Activated T-helper 1 cell treated with Interleukin-2 at 50 U/mL for 16 hours (primary cell): Measurements from ENCODE around the gene MTF2.
A peak's percentile ranks its signal among the peaks of the same experiment; 100 is the strongest.
"Not testable (repeated sequence)": the region's sequence is repeated elsewhere in the genome, so short reads cannot be mapped to it uniquely, and the experiment has no call there.

Experiments
- DNase-seq: peaks from one replicate; pipeline ENCODE4 v3.0.0-alpha.2; 2020; ENCODE audit warnings: low read depth

MTF2 gene

DNA sequence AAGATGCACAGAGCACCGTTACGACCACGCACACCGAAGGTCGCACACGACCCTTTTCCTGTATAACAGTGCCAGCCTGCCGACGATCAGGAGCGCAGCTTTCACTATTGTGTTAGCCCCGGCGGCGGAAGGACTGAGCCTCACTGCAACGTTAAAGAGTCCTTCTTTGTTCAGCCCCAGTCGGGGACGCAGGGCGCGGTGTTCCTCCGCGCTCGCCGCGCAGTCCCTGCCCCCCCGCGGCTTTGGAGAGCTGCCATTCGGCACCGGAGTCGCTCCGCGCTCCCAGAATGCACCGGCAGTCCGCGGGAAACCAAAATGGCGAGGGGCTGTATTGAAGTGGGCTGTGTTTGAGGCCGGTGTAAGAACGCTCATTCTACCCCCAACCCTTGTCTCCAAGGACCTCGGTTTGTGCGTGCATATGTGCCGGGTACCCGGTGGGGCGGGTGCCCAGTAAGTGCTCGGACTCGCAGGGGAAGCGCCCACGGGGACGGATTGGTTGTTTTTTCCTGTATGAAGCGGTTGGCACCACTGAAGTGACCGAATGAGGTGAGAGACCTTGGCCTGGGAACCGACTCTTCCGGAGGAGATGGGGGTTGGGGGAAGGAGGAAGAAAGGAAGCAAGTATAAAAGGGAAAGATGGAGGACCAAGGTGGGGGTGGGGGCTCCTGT, at the start of gene MTF2:
Gene MTF2 (plus strand): TSS at position 298 of the 669 bp plus-strand sequence. CDS start 244 bp downstream, at position 542.
- DNase-seq, result peak; percentile 89

DNA sequence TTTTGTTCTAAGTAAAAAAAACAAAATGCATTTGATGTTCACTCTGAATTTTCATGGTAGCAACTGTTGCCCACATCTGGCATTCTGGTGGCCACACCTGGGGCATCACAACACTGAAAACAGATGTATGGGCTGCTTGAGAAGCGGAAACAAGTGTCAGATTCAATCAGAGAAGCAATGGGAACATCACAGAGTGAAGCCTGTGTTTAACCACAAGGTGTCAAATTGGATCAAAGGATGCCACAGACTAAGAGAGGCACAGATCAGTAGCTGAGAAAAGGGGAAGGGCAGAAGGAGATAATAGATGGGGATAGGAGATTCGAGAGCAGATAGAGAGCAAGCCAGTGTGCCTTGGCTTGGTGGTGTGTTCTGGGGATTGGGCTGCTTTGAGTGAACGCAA, 49.8 kb upstream of the MTF2 start:
- no peak for DNase-seq

GRCh38 chr1:93030191-93030590, 48.9 kb upstream of the MTF2 start:
- DNase-seq, result not testable (repeated sequence)

GRCh38 chr1:93031711-93032110, 47.4 kb upstream of the MTF2 start:
- no peak for DNase-seq

- DNase-seq, result no peak
Measured at GRCh38 chr1:93033029-93033428, 46.1 kb upstream of the MTF2 start.

GRCh38 chr1:93033785-93034184, 45.3 kb upstream of the MTF2 start:
- no peak for DNase-seq

DNA sequence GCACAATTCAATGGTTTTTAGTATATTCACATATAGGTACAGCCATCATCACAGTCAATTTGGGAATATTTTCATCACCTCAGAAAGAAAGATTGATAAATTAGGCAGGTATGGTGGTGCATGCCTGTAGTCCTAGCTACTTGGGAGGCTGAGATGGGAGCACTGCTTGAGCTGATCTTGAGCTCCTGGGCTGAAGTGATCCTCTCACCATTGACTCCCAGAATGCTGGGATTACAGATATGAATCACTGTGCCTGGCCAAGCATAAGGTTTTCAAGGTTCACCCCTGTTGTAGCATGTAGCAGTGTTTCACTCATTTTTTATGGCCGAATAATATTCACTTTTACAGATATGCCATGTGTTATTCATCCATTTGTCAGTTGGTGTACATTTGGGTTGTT, 44.7 kb upstream of the MTF2 start:
- DNase-seq, result no peak

DNA sequence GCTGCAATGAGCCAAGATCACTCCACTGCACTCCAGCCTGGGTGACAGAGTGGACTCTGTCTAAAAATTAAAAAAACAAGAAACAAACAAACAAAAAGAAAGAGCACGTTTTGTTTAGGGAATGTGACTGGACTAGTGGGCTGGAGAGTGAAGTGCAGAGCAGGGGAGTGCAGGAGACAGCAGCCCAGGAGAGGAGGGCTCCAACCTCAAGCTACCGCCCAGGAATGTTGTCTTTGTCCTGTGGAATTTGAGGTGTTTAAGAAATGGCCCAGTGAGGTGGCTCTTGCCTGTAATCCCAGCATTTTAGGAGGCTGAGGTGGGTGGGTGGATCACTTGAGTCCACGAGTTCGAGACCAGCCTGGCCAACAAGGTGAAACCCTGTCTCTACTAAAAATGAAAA, 42.4 kb upstream of the MTF2 start:
- DNase-seq, result no peak

DNA sequence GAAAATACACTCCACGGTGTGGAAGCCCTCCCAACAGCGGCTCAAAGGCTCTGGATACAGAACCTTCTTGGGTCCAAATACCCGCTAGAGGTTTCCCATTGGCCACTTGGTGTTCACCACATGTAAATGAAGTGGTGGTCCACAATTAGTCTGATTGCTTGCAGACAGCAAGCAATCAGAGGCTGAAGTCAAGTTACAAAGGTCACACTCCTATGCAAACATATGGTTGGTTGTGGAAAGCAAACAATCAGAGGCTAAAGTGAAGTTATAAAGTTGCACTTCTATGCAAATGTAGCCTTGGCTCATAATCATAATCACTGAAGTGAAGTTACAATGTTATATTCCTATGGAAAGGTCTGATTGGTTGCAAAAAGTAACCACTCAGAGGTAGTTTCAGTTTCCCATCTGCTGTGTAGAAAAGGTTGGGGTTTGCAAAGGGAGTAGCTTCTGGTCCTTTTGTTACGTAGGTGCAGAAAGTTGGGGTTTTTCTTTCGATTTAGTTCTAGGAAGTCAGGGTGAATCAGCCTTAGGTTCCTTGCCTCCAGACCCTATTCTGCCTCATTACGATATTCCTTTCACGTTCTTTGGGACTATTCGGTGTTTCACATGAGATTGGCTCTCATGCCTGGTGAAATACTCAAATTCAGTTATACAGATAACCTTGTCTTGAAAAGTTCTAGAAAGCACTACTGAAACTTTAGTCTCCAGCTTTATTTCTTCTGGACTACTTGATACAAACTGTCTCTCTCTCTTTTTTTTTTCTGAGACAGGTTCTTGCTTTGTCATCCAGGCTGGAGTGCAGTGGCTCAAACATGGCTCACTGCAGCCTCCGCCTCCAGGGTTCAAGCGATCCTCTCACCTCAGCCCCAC, 36.7 kb upstream of the MTF2 start:
- no peak for DNase-seq

DNA sequence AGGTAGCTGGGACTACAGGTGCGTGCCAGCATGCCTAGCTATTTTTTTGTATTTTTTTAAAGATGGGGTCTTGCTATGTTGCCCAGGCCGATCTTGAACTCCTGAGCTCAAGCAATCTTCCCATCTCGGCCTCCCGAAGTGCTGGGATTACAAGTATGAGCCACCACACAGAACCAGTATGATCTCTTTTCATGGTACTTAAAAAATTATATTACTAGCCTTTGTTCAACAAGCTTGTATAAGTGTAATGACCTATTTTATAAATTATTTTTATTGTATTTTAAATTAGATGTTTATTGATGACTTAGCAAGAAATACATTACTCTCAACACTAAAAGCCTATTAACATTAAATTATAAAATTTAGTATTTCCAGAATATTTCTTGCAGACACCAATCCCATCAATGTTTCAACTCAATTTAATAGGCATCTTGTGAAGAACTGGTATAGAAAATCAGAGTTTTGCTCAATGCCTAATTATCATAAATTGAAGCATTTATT, 36.0 kb upstream of the MTF2 start:
- no peak for DNase-seq

DNA sequence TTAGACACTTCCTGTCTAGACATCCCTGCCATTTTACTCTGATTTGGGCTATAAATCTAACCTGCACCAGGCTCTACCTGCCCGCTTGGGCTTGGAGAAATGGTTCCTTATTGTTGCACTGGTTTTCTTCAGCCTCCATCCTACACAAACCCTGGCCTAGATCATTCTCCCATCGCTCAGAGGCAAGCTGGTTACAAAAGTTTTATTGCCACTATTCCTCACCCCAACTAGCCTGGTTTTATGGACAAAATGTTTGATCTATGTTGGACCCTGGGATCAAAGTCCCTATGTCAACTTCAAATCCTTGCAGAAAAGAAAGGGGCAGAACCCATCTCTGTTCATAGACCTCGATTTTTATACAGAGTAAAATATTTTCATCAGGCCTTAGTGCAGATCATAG, 31.5 kb upstream of the MTF2 start:
- DNase-seq, result no peak

GRCh38 chr1:93051961-93052360, 27.1 kb upstream of the MTF2 start:
- no peak for DNase-seq

DNA sequence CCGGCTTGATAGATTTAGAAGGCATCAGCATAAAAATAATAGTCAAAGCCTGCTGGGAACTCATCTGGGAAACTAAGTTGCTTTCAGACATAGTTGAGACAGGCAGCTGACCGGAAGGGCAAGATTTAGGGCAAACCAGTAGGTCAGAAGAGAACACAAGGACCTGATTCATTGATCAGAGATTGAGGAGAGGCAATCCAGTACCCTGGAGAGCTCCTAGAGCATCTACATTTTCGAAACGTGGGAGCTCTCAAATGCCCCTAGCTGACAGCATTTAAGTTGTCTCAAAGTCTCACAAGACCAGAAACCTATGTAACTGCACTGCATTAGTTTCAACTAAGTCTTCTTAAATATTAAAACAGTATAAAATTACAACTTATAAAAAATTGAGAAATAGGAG, 22.9 kb upstream of the MTF2 start:
- DNase-seq, result no peak

- DNase-seq, result no peak
Measured at GRCh38 chr1:93056649-93057048, 22.4 kb upstream of the MTF2 start.

GRCh38 chr1:93061895-93062792, 16.9 kb upstream of the MTF2 start:
- DNase-seq, result peak; percentile 17

GRCh38 chr1:93076268-93076667, 2.8 kb upstream of the MTF2 start:
- DNase-seq, result no peak

GRCh38 chr1:93078203-93078602, 880 bp upstream of the MTF2 start:
- no peak for DNase-seq

DNA sequence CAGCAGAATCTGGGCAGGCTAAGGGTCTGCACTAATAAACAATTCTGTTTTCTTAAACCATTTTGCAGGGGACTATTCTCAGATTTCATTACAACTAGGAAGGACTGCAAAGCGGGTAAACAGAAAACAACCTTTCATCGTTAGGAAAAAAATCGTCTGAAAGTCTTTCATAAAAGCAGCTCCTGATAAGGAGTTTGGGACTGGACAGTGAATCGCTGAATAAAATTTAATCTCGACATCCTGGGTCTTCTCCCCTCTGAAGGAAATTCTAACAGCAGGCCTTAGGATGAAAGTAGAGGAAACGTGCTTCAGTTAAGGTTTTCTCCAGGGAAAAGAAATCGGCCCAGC, 471 bp upstream of the MTF2 start:
- DNase-seq, result no peak

DNA sequence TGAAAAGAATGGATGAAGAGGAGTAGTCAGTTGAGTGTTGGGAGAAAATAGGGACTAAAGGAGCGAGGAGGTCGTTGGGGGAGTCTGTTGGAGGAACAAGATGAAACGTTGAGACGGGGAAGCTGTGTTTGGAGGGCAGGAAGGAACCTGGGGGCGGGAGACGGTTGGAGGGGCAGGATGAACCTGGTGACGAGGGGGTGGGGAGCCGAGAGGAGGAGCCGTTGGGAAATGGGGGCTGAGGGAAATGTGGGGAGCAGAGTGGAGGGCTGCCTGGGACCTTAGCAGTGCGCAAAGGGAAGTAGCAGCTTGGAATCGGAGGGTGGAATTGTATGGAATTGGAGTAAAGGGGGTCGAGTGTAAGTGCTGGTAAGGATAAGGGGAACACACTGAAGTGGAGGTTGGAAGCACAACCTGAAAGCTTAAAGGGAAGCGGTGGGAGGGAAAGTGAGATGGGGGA, 630 bp downstream of the MTF2 start:
- DNase-seq, result no peak

GRCh38 chr1:93080179-93080823, 1.2 kb downstream of the MTF2 start:
- no peak for DNase-seq

DNA sequence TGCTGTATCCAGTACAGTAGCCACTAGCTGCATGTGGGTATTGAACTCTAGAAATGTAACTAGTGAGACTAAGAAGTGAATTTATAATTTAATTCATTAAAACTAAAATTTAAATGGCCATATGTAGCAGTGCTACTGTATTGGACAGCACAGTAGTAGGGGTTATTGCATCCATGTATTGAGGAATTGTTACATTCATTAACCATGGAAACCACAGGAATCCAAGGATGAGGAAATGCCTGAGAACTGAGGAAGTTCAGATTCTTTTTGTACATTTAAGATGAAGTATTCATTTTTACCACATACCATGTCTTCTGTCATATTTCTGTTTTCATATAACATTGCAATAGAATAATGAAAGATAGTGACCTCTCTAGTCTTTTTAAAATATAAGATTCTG, 2.6 kb downstream of the MTF2 start:
- no peak for DNase-seq

GRCh38 chr1:93082313-93082712, 3.2 kb downstream of the MTF2 start:
- DNase-seq, result no peak
